Measurements from ENCODE around the gene SUSD6. TPM values are rescaled to one million over a fixed set of nuclear protein-coding genes. Genes with fewer than 3 reads are reported as not detected.

SUSD6 gene
- total RNA-seq, 1 experiment from 2014 or later: 4.8 TPM

- no peak for DNase-seq (ENCODE audit: low read depth)
Measured at GRCh38 chr14:69672356-69672755, 61.0 kb downstream of the SUSD6 start.

DNA sequence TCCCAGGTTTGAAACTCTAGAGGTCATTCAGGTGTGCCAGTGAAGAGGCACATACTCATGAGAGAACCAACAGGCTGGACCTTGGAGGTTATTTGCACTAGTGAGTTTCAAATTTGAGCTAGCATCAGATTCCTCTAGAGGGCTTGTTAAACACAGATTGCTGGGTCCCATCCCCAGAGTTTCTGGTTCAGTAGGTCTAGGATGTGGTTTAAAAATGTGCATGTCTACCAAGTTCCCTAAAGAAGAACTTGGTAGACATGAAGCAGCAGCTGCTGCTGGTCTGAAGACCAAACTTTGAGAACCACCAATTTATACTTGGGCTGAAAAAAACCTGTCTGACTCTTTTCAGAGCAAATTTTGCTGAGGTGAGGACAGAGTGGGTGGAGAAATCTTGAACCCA, 61.7 kb downstream of the SUSD6 start:
- DNase-seq (ENCODE audit: low read depth): no peak

DNA sequence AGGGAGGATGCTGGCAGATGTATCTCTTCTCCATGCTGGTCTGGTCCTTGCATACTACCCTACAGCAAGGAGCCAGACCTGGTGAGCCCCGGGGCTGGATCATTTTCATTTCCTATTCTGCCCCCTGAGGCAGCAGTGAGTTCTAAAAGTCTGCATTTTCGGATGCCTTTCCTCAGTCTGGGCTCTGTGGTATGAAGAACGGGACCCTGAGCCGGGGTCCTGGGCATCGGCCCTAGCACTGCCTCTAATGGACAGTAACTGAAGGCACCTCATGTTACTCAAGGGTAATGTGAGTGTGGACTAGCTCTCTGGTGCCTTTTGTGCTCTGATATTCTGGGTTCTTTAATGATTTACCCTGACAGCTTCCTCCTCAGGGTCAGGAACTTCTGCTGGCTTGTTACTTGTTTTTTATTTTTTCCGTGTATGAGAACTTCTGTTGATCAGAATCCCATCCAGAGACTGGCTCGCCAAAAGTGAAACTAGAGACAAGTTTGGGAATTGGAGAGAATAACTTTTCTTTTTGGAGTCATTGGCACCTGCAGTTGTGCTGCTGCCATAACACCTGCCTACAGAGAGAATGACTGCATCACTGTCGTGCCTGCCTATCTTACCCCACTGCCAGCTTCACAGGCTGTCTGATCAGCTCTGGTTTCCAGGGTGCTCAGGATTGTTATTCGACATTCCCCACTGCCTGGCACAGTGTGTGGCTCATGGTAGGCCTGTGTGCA, 62.3 kb downstream of the SUSD6 start:
- DNase-seq (ENCODE audit: low read depth): no peak

DNA sequence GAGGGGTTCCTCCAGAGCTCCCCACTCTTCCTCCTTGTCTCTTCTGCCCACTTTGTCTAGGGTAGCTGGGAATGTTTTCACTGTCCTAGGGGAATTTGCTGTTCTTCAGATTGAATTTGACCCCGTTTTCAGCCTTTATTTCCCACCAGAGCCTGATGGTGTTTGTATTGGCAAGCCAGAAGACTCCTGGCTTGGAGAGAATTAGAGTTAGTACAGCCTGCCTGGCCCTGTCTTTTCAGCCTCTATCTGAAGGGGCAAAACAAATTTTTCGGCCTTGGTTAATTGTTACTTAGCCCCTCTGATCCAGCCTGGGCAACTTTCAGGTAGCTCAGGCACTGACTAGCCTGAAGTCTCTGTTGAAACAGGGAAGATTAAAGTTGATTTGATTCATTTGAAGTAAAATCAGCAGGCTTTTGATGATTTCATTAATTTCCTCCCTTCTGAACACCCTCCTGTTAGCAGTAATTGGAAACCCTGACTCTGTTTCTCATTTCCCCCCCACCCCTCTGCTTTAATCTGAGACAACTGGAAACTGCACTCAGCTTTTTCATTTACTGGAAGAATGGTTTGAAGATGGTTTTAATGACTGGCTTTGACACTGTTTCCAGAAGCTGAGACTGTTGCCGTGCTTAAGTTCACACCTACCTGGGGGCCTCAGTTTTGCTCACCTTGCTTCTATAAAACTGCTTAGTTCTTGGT, 63.3 kb downstream of the SUSD6 start:
- no peak for DNase-seq (ENCODE audit: low read depth)

DNA sequence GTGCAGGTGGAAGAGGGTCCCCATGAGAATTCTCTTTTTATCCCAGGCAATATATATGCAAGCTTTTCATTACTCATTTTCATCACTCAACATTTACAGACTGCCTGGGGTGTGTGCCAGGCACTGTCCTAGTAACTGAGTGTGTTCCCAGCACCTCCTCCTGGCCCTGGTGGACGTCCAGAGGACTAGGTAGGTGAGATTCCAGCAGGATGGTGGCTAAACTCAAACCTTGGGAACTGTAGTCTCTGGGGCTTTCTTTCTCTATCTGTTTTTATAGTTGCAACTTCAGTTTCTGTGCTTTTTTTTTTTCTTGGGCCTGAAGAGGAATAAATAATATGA, 63.8 kb downstream of the SUSD6 start:
- DNase-seq (ENCODE audit: low read depth): no peak

- DNase-seq (ENCODE audit: low read depth): no peak
Measured at GRCh38 chr14:69675877-69676416, 64.6 kb downstream of the SUSD6 start.

DNA sequence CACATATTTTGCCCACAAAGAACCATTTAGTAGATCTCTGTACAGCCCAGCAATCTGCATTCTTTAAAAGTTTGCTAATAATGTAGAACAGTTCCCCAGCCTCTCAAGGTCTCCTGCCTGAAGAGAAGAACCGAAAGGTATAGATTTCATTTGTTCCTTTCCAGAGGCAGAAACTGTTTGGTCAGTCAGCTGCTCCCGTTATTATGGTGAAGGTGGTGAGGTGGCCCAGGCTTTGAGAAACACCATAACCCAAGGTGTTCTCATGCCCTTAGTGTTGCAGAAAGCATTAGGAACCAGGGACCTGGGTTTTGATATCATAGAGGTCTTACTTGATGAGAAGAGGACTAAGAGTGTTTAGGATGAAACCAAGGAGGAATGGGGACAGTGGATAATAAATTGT, 65.3 kb downstream of the SUSD6 start:
- DNase-seq (ENCODE audit: low read depth): no peak

DNA sequence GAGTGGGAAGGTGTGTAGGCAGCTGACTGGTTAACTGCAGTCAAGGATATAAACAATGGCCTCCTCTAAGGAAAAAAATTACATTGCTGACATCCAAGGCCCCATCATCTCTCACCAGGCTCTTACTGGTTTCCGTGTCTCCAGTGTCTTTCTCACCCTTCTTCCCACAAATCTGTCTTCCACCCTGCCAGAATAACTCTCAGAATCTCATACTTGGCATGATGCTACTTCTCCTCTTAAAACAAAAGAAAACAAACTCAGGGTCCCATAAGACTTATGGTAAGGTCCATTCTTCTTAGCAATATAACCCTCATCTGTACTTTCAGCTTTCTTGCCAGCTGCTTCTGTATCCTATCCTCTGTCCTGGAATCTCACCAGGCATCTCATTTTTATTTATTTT, 68.9 kb downstream of the SUSD6 start:
- DNase-seq (ENCODE audit: low read depth): no peak

- no peak for DNase-seq (ENCODE audit: low read depth)
Measured at GRCh38 chr14:69682136-69682535, 70.7 kb downstream of the SUSD6 start.

- DNase-seq (ENCODE audit: low read depth): no peak
Measured at GRCh38 chr14:69682621-69683263, 71.3 kb downstream of the SUSD6 start.

DNA sequence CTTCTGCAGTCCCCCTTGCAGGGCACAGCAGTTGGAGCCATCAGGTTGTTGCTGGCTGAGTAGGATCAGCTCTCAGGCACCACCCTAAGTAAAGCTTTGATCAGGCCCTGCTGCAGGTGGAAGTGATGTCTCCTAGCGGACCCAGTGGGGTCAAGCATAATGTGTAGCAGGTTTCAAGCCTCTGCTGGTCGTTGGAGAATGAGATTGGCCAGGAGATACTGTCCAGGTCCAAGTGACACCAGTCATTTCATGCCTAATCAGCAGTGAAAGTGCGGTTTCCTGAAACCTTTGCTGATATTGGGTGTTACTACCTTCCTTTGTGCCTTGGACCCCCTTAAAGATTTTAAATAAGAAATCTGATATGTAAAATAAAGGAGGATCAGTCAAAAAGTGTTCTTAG, 72.6 kb downstream of the SUSD6 start:
- no peak for DNase-seq (ENCODE audit: low read depth)

GRCh38 chr14:69684461-69685217, 73.2 kb downstream of the SUSD6 start:
- no peak for DNase-seq (ENCODE audit: low read depth)

DNA sequence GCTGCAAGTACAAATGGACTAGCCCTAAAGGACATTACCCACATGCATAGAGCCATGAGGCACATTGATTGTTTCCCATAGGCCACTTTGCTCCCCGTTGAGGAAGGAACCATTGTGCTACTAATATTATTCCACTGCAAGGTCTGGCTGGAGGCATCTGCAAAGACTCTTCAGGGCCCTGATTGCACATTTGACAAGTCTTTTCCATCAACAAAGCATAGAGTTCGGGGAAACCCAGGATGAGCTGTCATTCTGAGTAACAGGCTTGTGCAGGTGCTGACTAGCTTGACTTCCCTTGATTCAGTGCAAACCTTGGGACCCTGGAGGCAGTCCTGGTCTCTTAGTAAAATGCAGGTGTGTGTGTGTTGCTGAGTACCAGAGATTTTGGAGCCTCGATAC, 73.8 kb downstream of the SUSD6 start:
- peak; percentile 82 for DNase-seq (ENCODE audit: low read depth)

DNA sequence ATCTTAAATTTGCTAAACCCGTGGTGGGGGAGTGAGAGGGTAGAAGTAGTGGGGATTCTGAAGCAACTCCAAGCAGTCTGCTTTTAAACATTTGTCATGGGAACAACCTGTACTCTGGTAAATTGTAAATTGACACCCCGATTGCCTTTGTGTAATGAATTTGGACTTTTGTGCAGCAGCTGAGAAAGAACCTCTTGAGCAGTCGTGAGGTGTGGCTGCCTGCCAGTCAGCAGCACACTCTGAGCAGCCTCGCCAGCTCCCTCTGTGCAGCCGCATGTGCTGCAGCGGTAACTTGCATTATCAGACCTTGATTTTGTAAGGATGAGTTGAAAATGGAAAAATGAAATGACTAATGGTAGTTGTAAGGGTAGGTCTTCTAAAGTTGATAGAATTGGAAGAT, 74.3 kb downstream of the SUSD6 start:
- DNase-seq (ENCODE audit: low read depth): peak; percentile 70

DNA sequence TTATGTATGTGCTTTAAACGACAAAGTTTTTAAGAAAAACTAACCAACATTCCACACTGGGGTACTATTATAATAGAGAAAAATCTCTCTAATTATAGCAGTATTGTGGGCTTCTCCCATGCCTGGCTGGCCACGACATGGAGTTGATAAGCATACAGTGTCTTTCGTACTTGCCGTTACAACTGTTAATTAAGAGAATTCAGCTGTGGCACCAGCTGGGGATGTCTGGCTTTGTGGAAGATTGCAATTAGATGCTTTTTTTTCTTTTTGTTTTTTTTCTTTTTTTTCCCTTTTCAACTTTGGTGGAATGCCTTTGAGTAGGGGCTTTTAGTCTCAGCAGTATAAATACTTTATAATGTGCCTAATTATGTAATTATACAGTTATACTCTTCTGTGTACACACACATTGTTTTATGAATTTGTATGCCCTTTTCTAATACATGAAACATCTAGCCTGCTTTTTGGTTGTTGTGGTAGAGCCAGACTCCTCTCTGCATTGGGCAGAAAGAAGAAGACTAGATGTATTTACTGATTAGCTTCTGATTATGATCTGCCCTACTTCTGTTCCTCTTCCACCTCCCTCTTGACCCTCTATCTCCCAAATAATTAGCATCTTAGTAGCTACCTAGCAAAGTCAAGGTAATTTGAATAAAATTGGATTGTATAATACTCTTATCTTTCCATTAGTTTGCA, 76.4 kb downstream of the SUSD6 start:
- DNase-seq (ENCODE audit: low read depth): no peak

GRCh38 chr14:69688299-69688649, 76.9 kb downstream of the SUSD6 start:
- no peak for DNase-seq (ENCODE audit: low read depth)

- DNase-seq (ENCODE audit: low read depth): no peak
Measured at GRCh38 chr14:69690042-69690441, 78.6 kb downstream of the SUSD6 start.

DNA sequence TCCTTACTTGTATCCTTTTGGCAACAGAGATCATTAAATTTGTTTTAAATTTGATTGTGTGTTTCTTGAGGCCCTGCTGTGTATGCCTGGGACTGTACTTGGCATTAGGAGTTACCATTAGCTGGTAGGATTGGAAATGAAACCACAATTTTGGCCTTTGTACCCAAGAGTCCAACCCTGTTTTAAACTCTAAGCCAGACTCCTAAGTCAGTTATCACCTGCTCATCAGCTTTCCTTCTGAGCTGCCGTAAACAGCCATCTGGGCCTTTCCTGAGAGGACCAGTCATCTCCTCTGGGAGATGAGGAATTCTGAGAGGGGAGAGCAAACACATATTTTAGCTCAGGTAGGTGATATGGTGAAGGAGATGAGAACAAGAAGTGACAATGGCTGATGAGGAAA, 81.2 kb downstream of the SUSD6 start:
- DNase-seq (ENCODE audit: low read depth): no peak

GRCh38 chr14:69693145-69693544, 81.7 kb downstream of the SUSD6 start:
- DNase-seq (ENCODE audit: low read depth): no peak

DNA sequence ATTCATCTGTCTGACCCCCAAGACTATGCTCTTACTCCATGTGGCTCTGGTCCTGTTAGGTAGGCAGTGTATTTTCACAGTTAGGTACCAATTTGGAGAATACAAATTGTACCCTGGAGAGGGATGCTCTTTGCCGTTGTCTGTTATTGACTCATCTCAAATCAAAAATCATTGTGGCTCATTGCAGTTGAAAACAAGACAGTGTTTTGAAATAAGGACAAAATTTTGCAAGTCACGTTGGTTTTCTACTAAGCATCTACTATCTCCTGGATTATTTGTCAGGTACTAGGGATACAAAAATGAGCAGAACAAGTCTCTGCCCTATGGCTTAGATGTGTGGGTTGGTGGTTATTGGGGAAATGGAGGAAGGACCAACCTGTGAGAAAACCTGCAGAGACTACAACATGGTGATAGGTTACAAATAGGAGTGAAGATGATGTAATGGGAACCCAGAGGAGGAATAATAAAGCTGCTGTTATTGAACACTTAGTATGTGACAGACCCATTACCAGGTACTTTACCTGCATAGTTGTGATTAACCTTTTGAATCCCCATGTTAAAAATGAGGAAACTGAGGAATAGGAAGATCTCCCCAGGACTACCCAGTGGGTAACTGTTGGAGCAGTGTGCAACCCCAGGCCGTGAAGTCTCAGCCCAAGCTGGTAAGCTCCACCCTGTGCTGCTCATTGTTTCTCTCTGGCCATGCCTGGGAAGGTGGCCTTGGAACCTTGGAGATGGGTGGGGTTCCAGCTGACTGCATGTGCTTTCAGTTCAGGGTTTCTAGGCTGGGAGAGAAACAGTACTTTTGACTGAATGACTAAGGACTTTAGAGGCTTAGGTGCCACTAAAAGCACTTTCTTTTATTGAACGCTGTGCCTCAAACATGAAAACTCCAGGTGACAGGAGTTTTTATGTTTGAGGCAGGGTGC, 82.7 kb downstream of the SUSD6 start:
- no peak for DNase-seq (ENCODE audit: low read depth)
